Stimulated activated CD8-positive, alpha-beta memory T cell treated with anti-CD3 and anti-CD28 coated beads, Interleukin-15, amount 100 ng/mL, for 4 hours (primary cell): ENCODE measurements around the gene SYT2.
A peak's percentile ranks its signal among the peaks of the same experiment; 100 is the strongest.
"Not testable (repeated sequence)": the region's sequence is repeated elsewhere in the genome, so short reads cannot be mapped to it uniquely, and the experiment has no call there.

Source experiments
- DNase-seq, 2 donors: peaks; one replicate each; pipeline ENCODE4 v3.0.0-alpha.2; 2020; ENCODE audit warnings: low read depth in 2 of 2

Gene SYT2

GRCh38 chr1:202643397-202644218, 66.6 kb downstream of the SYT2 start:
- no peak for DNase-seq

- DNase-seq: no peak
Measured at GRCh38 chr1:202642619-202643291, 67.5 kb downstream of the SYT2 start.

- DNase-seq: no peak
Measured at GRCh38 chr1:202642212-202642611, 68.0 kb downstream of the SYT2 start.

GRCh38 chr1:202639500-202639899, 70.8 kb downstream of the SYT2 start:
- no peak for DNase-seq

GRCh38 chr1:202638701-202639305, 71.5 kb downstream of the SYT2 start:
- not testable (repeated sequence) for DNase-seq

- DNase-seq: no peak
Measured at GRCh38 chr1:202638019-202638700, 72.1 kb downstream of the SYT2 start.

GRCh38 chr1:202637321-202638018, 72.8 kb downstream of the SYT2 start:
- DNase-seq: not testable (repeated sequence)

- DNase-seq: not testable (repeated sequence)
Measured at GRCh38 chr1:202636171-202636570, 74.1 kb downstream of the SYT2 start.

GRCh38 chr1:202632241-202632640, 78.0 kb downstream of the SYT2 start:
- no peak for DNase-seq

- DNase-seq: no peak
Measured at GRCh38 chr1:202631076-202631923, 79.0 kb downstream of the SYT2 start.

- no peak for DNase-seq
Measured at GRCh38 chr1:202630541-202630940, 79.7 kb downstream of the SYT2 start.

GRCh38 chr1:202630096-202630495, 80.2 kb downstream of the SYT2 start:
- DNase-seq: not testable (repeated sequence)

GRCh38 chr1:202629257-202629811, 80.9 kb downstream of the SYT2 start:
- not testable (repeated sequence) for DNase-seq

GRCh38 chr1:202628646-202629215, 81.5 kb downstream of the SYT2 start:
- no peak for DNase-seq

GRCh38 chr1:202627841-202628565, 82.3 kb downstream of the SYT2 start:
- DNase-seq: no peak

GRCh38 chr1:202627036-202627435, 83.2 kb downstream of the SYT2 start:
- not testable (repeated sequence) for DNase-seq

- peak in 1 of 2 donors; percentile 8 for DNase-seq
Measured at GRCh38 chr1:202625416-202626360, 84.6 kb downstream of the SYT2 start.

- no peak for DNase-seq
Measured at GRCh38 chr1:202624781-202625108, 85.5 kb downstream of the SYT2 start.
